Astrocyte of the hippocampus (primary cell): ENCODE data around the gene CC2D1B.

ENCODE experiments used
- DNase-seq: peaks from one replicate; pipeline ENCODE4 v3.0.0; 2011; ENCODE audit warnings: low read depth, low spot score

CC2D1B gene

DNA sequence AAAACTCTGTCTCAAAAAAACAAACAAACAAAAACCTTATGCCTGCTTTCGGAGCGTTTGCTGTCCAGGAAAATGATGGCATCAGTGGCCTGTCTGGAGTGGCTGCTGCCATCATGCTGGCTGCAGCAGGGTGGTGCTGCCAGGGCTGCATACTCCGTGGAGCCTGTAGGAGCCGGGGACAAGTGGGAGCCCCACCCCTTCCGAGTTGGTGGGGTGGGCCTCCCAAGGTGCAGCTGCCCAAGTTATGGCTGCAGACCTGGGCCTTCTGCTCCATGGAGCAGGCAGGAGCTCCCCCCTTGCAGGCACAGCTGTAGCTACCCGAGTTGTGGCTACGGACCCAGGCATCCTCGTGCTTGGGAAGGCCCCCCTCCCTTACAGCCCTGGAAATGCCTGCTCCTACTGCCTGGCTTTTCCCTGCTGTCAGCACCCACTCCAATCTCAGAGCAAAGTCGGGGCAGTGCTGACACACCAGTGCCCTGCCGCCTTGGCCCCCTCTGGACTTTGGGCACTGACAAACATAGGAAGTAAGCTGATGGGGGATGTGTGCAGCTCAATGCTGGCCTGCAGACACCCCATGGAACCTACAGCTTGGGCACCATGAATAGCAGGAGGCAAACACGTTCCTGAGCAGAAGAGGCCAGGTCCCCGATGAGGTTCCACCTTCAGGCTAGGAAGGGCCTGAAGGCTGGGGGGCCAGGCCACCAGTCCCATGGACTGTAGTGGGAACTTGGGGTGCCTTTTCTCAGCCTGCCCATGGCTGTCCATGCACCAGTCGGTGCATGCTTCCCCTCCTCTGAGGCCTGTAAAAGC is 60.4 kb downstream of the CC2D1B start:
- no peak for DNase-seq
